Vagina (tissue), 2 donors: Measurements from ENCODE around the gene PIH1D1. TPM values are rescaled to one million over a fixed set of nuclear protein-coding genes. Genes with fewer than 3 reads are reported as not detected.

Experiments used
- DNase-seq, 2 donors: peaks; one replicate each; pipeline ENCODE4 v3.0.0-alpha.2; 2017; ENCODE audit errors: extremely low spot score in 2 of 2
- H3K27ac ChIP-seq: fragments of 200-600 bp; sonication (generic); one replicate; pipeline ENCODE4 v1.5.1; 2019
- H3K27me3 ChIP-seq: fragments of 200-600 bp; sonication (generic); one replicate; pipeline ENCODE4 v1.5.1; 2019
- H3K36me3 ChIP-seq, 2 donors: fragments of 200-600 bp; sonication (generic); one replicate each; pipeline ENCODE4 v1.5.1; 2017 to 2019
- H3K4me1 ChIP-seq: fragments of 200-600 bp; sonication (generic); one replicate; pipeline ENCODE4 v1.5.1; 2019
- H3K4me3 ChIP-seq, 2 donors: fragments of 200-600 bp; sonication (generic); 1 replicate in 1 of 2; 2 replicates in 1 of 2; pipeline ENCODE4 v1.5.1; 2016 to 2019
- H3K9me3 ChIP-seq: fragments of 200-600 bp; sonication (generic); one replicate; pipeline ENCODE4 v1.5.1; 2019
- CTCF ChIP-seq, 3 experiments: fragments of 450-650 bp in 2 of 3; fragments of 200-600 bp in 1 of 3; sonication (generic) in 1 of 3; IDR thresholded peaks; one replicate each; pipeline ENCODE4 v1.5.1; 2017 to 2019; ENCODE audit warnings: antibody characterized with exemption in 3 of 3, mild to moderate bottlenecking in 2 of 3, moderate library complexity in 2 of 3
- POLR2A ChIP-seq, 2 donors: fragments of 450-650 bp; IDR thresholded peaks; one replicate each; pipeline ENCODE4 v1.6.1; 2017; ENCODE audit warnings: antibody characterized with exemption in 2 of 2, mild to moderate bottlenecking in 2 of 2, moderate library complexity in 2 of 2
- POLR2AphosphoS5 ChIP-seq, 2 donors: sonication (generic); formaldehyde crosslinking; IDR thresholded peaks; one replicate each; pipeline ENCODE4 v1.9.0; 2017; ENCODE audit warnings: antibody characterized with exemption in 2 of 2, mild to moderate bottlenecking in 2 of 2, low read depth in 1 of 2; ENCODE audit not compliant: insufficient read depth in 1 of 2
- intact Hi-C: fragments of 100-400 bp; cut with DNase I; formaldehyde crosslinking; loops from one replicate; pipeline ENCODE4 v1.15.1; 2023
- total RNA-seq: library from RNA; depleted of rRNA; stranded (reverse); fragments of >200 nt; gene quantifications from one replicate; pipeline ENCODE4 v1.2.3, GENCODE V29; 2016

Gene PIH1D1
- total RNA-seq, 1 donor from 2014 or later = 96.3 TPM

DNA sequence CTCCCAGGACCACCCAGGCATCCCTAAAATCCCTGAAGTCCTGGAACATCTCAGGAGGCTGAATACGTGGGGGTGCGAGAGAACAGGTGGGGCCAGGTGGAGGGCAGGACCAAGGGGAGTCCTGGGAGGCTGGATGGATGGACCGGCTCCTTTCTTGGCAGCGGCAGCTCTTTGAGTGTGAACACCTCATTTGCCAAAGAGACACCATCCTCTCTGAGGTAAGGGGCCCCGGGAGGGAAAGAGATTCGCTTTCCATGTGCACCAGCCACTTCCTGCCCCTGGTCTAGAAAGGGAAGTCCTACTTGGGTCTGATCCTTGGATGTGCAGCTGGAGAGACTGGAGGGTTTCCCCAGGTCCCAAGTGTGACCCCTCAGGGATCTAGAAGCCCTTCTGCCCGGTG, 44.5 kb downstream of the PIH1D1 start:
- Histone ChIP-seq H3K4me1 (no peaks in the 10 kb centered on the region), H3K27me3 (no peaks in the 10 kb centered on the region), H3K27ac (no peak overlapping the region), H3K4me3 (no peak overlapping the region), H3K36me3 (no peaks in the 10 kb centered on the region), H3K9me3 (no peaks in the 10 kb centered on the region)
- intact Hi-C loops = no loop called here
- no peak for DNase-seq
- TF ChIP-seq CTCF (IDR thresholded peaks at IDR 0.05) (no peak), POLR2A (IDR thresholded peaks at IDR 0.05) (no peak), POLR2AphosphoS5 (IDR thresholded peaks at IDR 0.05; ENCODE audit: insufficient read depth in 1 of 2, low read depth in 1 of 2) (no peak)

- no peak for DNase-seq
- Histone ChIP-seq H3K27ac (no peak overlapping the region), H3K36me3 (no peaks in the 10 kb centered on the region), H3K27me3 (no peaks in the 10 kb centered on the region), H3K4me1 (no peaks in the 10 kb centered on the region), H3K9me3 (no peaks in the 10 kb centered on the region), H3K4me3 (no peak overlapping the region)
- TF ChIP-seq POLR2AphosphoS5 (IDR thresholded peaks at IDR 0.05; ENCODE audit: insufficient read depth in 1 of 2, low read depth in 1 of 2) (no peak), POLR2A (IDR thresholded peaks at IDR 0.05) (no peak), CTCF (IDR thresholded peaks at IDR 0.05) (no peak)
- intact Hi-C loops = no loop called here
Observed at GRCh38 chr19:49403404-49404187, 48.0 kb downstream of the PIH1D1 start.

GRCh38 chr19:49400029-49400428, 51.6 kb downstream of the PIH1D1 start:
- H3K4me3 ChIP-seq = no peak overlapping the region
- intact Hi-C loops = no loop called here

DNA sequence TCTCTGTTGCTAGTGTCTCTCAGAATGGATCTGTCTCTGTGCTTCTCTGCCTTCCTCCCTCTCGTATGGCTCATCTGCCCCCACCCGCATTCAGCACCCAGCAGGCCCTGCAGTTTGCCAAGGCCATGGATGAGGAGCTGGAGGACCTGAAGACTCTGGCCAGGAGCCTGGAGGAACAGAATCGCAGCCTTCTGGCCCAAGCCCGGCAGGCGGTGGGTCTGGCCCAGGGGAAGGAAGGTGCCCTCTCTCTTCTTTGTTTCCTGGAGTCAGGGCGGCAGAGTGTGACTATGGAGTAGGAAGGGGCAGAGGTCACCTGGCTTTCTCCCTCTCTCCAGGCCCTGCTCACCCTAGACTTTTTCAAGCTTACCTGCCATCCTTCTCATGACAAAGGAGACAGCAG, 52.7 kb downstream of the PIH1D1 start:
- Histone ChIP-seq H3K4me3 (no peak overlapping the region), H3K27me3 (no peaks in the 10 kb centered on the region), H3K27ac (no peak overlapping the region), H3K36me3 (no peaks in the 10 kb centered on the region), H3K9me3 (no peaks in the 10 kb centered on the region), H3K4me1 (no peaks in the 10 kb centered on the region)
- TF ChIP-seq POLR2A (IDR thresholded peaks at IDR 0.05) (no peak), CTCF (IDR thresholded peaks at IDR 0.05) (no peak), POLR2AphosphoS5 (IDR thresholded peaks at IDR 0.05; ENCODE audit: insufficient read depth in 1 of 2, low read depth in 1 of 2) (no peak)
- no peak for DNase-seq
- intact Hi-C loops = no loop called here

More at GRCh38 chr19:49400029-49400428, 51.6 kb downstream of the PIH1D1 start:
- no peak for TF ChIP-seq POLR2AphosphoS5 (IDR thresholded peaks at IDR 0.05; ENCODE audit: insufficient read depth in 1 of 2, low read depth in 1 of 2)
- no peak for TF ChIP-seq CTCF (IDR thresholded peaks at IDR 0.05)
- no peak for TF ChIP-seq POLR2A (IDR thresholded peaks at IDR 0.05)
- Histone ChIP-seq H3K27ac (no peak overlapping the region), H3K9me3 (no peaks in the 10 kb centered on the region), H3K4me1 (no peaks in the 10 kb centered on the region), H3K27me3 (no peaks in the 10 kb centered on the region), H3K36me3 (no peaks in the 10 kb centered on the region)
- DNase-seq = no peak

GRCh38 chr19:49398001-49398615, 53.5 kb downstream of the PIH1D1 start:
- DNase-seq = no peak
- H3K4me3 ChIP-seq = no peak overlapping the region
- no peaks in the 10 kb centered on the region for H3K9me3 ChIP-seq
- H3K27me3 ChIP-seq = no peaks in the 10 kb centered on the region
- H3K4me1 ChIP-seq = no peaks in the 10 kb centered on the region
- H3K36me3 ChIP-seq = no peaks in the 10 kb centered on the region
- no peak for TF ChIP-seq CTCF (IDR thresholded peaks at IDR 0.05)
- TF ChIP-seq POLR2AphosphoS5 (IDR thresholded peaks at IDR 0.05; ENCODE audit: insufficient read depth in 1 of 2, low read depth in 1 of 2) = no peak
- no peak for TF ChIP-seq POLR2A (IDR thresholded peaks at IDR 0.05)
- H3K27ac ChIP-seq = no peak overlapping the region
- intact Hi-C loops = no loop called here
